ENCODE measurements around the gene TMEM121B.

The TMEM121B gene

GRCh38 chr22:17109976-17110375 is 11.2 kb downstream of the TMEM121B start:
- DNase-seq (ENCODE audit: low read depth), result no peak

GRCh38 chr22:17109113-17109865 is 11.9 kb downstream of the TMEM121B start:
- DNase-seq (ENCODE audit: low read depth), result no peak

DNA sequence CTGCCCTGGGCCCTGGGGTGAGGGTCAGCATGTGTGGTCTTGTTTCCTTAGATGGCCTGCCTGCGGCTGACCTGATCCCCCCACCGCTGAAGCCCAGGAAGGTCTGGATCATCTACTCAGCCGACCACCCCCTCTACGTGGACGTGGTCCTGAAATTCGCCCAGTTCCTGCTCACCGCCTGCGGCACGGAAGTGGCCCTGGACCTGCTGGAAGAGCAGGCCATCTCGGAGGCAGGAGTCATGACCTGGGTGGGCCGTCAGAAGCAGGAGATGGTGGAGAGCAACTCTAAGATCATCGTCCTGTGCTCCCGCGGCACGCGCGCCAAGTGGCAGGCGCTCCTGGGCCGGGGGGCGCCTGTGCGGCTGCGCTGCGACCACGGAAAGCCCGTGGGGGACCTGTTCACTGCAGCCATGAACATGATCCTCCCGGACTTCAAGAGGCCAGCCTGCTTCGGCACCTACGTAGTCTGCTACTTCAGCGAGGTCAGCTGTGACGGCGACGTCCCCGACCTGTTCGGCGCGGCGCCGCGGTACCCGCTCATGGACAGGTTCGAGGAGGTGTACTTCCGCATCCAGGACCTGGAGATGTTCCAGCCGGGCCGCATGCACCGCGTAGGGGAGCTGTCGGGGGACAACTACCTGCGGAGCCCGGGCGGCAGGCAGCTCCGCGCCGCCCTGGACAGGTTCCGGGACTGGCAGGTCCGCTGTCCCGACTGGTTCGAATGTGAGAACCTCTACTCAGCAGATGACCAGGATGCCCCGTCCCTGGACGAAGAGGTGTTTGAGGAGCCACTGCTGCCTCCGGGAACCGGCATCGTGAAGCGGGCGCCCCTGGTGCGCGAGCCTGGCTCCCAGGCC is 12.7 kb downstream of the TMEM121B start:
- DNase-seq (ENCODE audit: low read depth), result no peak

- DNase-seq (ENCODE audit: low read depth), result no peak
Measured at GRCh38 chr22:17107547-17107810, 13.7 kb downstream of the TMEM121B start.

GRCh38 chr22:17106785-17107546 is 14.2 kb downstream of the TMEM121B start:
- DNase-seq (ENCODE audit: low read depth), result no peak

DNA sequence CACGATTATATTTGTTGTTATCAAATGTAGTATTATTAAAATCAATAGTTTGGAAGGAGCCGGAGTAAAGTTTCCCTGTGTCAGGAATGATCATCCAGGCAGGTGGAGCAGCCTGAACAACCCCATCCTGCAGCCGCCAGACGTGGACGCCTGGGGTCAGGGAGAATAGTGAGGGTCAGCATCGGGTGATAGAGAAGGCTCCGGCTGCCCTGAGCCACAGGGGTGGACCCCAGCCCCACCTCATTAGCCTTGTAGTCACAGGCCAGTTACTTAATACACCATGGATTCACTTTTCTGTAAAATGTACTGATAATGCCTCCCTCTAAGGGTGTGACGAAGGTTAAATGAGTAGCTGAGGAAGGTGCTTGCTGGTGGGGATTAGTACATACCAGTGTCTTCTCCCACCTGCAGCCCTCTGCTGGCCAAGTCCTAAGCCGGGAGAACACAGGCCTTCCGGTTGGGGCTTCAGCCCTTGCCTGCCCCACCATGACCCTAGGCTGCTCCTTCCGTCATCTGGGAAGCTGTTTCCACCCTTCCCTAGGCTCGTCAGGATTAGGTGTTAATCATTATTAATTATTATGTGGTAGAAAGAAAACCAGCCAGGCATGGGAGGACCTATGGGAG is 14.9 kb downstream of the TMEM121B start:
- no peak for DNase-seq (ENCODE audit: low read depth)

DNA sequence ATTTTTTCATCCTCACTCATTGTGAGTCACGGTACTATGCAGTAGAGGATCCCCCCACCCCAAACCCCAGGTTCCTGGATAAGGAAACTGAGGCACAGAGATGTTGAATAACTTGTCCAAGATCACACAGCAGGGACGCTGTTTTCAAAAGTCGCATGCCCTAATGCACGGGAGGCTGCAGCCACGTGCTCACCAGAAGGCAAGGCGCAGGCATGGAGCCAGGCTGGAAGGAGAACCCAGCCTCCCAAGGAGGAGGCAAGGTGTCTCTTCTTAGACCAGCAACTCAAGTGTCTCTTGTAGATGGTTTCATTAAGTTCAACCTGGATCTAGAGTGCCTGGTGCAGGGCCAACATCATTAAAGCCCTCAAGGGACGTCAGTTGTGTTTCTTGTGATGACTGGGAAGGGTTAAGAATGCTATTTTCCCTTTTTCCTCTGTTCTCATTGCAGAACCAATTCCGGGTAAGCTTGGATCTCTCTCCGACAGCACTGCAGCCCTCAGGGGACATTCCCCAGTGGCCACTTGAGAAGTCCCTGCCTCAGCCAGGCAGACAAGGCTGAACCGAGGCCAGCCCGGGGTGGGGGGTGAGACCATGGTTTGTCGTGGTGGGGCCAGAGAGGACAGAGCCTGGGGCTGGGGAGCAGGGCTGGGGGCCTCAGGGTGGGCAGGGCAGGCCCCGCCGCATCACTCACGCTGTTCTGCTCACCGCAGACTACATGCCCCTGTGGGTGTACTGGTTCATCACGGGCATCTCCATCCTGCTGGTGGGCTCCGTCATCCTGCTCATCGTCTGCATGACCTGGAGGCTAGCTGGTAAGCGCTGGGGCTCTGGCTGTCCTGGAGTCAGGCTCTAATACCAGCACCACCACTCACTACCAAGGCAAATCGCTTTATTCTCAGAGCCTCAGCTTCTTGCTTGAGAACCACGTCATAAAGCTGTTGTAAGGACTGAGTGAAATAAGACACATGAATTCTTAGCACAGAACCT is 15.7 kb downstream of the TMEM121B start:
- DNase-seq (ENCODE audit: low read depth), result no peak

- no peak for DNase-seq (ENCODE audit: low read depth)
Measured at GRCh38 chr22:17104336-17104935, 16.7 kb downstream of the TMEM121B start.

DNA sequence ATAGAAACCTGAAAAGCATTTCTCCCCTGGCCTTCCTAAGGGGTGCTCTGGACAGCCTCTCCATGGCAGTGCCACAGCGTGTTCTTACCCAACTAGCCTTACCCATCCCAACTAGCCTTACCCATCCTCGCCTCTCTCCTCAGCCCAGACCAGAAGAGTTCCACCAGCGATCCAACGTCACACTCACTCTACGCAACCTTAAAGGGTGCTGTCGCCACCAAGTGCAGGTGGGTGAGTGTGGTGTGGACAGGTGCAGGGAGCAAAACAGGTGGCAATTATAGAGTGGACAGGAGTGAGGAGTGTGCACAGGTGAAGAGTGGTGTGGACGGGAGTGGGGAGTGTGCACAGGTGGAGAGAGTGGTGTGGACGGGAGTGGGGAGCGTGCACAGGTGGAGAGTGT is 17.8 kb downstream of the TMEM121B start:
- no peak for DNase-seq (ENCODE audit: low read depth)

DNA sequence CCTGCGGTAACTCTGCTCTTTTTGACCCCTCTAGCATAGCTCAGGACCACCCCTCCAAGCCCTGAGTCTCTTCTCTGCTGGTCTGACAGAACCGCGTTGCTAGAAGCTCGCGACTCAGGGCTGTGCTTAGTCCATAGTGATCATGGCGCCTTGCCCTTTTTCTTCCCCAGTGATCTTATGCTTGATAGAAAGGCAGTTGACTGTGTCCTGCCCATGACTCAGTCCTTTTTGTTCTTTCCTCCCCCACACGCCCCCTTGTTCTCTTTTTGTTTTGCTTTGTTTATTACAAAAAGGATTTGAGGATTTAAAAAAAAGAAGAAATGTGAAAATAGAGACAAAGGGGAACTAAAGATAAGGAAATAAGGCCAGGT is 18.9 kb downstream of the TMEM121B start:
- DNase-seq (ENCODE audit: low read depth), result no peak

GRCh38 chr22:17101475-17102296 is 19.5 kb downstream of the TMEM121B start:
- DNase-seq (ENCODE audit: low read depth), result no peak

GRCh38 chr22:17100621-17101020 is 20.5 kb downstream of the TMEM121B start:
- DNase-seq (ENCODE audit: low read depth), result no peak

DNA sequence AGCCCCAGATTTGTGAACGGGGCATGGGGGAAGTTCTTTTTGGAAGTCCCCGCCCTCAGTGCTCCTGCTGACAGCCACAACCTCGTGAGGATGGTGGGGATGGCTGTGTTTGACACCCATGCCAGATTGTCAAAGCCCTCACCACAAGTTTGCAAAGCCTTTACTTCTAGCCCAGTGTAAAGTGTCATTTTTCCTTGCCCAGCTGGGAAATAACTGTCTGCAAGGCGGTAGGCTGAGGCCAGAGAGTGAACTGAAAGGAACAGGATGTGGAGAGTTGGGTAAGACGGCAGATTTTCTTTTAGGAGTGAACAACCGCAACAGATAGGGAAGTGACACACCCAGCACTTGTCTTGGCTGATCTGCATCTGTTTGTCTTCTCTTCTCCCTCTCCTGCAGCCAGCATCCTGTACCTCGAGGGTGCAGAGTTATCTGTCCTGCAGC is 22.8 kb downstream of the TMEM121B start:
- no peak for DNase-seq (ENCODE audit: low read depth)

- no peak for DNase-seq (ENCODE audit: low read depth)
Measured at GRCh38 chr22:17097701-17098100, 23.5 kb downstream of the TMEM121B start.

DNA sequence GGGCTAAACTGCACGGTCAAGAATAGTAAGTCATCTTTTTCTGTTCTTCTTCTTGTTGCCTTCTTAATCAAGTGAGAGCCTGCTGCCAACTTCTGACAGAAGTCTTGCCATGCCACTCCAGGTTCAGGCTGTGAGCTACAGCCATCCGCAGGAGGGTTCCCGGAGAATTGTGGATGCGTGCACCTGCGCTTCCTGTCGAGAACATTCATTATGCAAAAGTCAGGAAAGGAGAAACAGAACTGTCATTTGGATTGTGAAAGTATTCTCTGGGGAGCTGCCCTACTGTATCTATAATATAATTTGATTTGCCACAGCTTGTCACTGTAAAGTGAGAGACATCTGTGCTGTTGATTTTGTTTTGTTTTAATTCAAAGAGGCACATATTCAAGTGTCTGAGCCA is 24.1 kb downstream of the TMEM121B start:
- no peak for DNase-seq (ENCODE audit: low read depth)

DNA sequence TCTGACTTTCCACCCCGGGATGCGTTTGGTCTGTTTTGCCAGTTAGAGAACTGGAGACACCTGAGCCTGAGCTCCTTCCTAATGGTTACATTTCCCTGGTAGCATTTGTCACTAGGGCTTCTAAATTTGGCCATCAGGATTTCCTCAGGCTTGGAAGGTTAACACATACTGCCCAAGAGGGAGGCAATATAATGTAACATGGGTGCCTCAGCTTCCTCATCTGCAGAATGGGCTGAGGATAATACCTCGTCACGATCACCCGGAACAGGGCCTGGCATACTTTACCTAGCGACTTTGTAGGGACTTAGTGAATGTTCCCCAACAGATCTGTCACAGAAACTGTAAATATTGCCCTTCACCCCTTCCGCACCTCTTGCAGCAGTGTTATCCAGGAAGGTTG is 25.1 kb downstream of the TMEM121B start:
- DNase-seq (ENCODE audit: low read depth), result no peak

- no peak for DNase-seq (ENCODE audit: low read depth)
Measured at GRCh38 chr22:17095538-17095937, 25.6 kb downstream of the TMEM121B start.

DNA sequence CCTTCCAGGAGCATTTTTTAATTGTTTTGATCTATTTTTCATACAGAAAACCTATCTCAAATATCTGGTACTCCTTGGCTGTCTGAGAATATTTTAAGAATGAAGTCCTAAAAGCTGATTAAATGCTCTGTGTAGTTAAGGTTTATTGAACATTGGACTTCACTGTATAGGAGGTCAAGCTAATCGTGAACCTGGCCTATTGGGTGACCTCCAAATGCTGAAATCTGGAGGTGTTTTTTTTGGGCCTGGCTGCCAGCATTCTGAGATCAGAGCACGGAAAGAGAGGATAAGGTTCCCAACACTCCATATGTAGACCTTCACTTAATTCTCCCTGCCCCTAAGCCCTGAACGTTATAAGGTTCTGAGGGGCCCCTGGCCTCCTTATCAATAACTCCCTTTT is 28.1 kb downstream of the TMEM121B start:
- DNase-seq (ENCODE audit: low read depth), result no peak

GRCh38 chr22:17091851-17092250 is 29.3 kb downstream of the TMEM121B start:
- no peak for DNase-seq (ENCODE audit: low read depth)

DNA sequence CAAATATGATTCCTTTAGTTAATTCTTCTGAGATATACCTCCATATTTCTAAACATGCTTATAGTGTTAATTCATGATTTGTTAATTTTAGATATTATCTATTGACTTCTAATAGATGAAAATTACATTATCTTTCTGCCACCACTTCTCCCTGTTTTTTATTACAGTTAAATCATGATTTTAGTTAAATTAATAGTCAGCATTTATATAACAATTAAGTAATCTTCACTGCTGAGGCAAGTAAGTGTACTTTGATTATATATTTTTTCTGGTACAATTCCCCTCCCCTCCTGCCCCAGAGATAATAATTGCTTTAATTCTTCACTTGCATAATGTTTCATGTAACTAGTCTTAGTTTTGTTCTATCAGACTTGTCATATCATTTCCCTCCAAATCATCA is 30.6 kb downstream of the TMEM121B start:
- DNase-seq (ENCODE audit: low read depth), result no peak
